LNCaP clone FGC (cell line): Measurements from ENCODE around the gene RIF1.
A peak's percentile ranks its signal among the peaks of the same experiment; 100 is the strongest.

Experiments used
- DNase-seq: peaks from one replicate; pipeline ENCODE4 v3.0.0-alpha.2; 2011; ENCODE audit warnings: low read depth
- H3K4me3 ChIP-seq: 2 replicates; pipeline ENCODE4 v1.5.1; 2011; ENCODE audit warnings: mild to moderate bottlenecking, low read depth, low read length, control low read depth
- TF ChIP-seq, protein P1 (sequence below): IDR thresholded peaks from 2 replicates; pipeline ENCODE4 v1.5.1; 2012; ENCODE audit warnings: mild to moderate bottlenecking; ENCODE audit not compliant: control insufficient read depth, insufficient read depth; ENCODE audit errors: extremely low read depth

RIF1 gene

GRCh38 chr2:151508519-151508918 is 98.8 kb downstream of the RIF1 start:
- no peak overlapping the region for H3K4me3 ChIP-seq
- TF ChIP-seq, protein P1, sequence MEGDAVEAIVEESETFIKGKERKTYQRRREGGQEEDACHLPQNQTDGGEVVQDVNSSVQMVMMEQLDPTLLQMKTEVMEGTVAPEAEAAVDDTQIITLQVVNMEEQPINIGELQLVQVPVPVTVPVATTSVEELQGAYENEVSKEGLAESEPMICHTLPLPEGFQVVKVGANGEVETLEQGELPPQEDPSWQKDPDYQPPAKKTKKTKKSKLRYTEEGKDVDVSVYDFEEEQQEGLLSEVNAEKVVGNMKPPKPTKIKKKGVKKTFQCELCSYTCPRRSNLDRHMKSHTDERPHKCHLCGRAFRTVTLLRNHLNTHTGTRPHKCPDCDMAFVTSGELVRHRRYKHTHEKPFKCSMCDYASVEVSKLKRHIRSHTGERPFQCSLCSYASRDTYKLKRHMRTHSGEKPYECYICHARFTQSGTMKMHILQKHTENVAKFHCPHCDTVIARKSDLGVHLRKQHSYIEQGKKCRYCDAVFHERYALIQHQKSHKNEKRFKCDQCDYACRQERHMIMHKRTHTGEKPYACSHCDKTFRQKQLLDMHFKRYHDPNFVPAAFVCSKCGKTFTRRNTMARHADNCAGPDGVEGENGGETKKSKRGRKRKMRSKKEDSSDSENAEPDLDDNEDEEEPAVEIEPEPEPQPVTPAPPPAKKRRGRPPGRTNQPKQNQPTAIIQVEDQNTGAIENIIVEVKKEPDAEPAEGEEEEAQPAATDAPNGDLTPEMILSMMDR, result no peak
- peak; percentile 19 for DNase-seq

GRCh38 chr2:151518802-151519201 is 109.1 kb downstream of the RIF1 start:
- TF ChIP-seq, protein P1, result no peak
- DNase-seq, result no peak
- H3K4me3 ChIP-seq, result no peak overlapping the region

DNA sequence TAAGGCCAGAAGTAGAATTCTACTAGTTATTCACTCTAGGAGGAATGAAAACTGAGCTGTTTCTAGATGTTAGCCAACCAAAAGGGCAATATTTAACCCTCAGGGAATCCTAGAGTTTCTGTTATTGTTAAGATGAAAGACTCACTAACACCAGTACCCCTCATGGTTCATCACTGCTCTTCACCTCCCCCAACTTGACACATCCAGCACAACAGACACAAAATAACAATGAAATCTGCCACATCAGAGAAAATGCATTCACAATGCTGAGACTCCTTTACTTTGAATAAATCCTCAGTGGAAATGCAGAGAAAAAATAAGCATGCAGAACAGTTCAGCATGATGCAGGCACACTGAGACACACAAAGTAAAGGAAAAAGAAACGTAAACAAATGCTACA is 111.3 kb downstream of the RIF1 start:
- H3K4me3 ChIP-seq, result no peak overlapping the region
- TF ChIP-seq, protein P1, result no peak
- DNase-seq, result no peak

- no peak overlapping the region for H3K4me3 ChIP-seq
- no peak for DNase-seq
- TF ChIP-seq, protein P1, result no peak
Observed at GRCh38 chr2:151522556-151522955, 112.9 kb downstream of the RIF1 start.

DNA sequence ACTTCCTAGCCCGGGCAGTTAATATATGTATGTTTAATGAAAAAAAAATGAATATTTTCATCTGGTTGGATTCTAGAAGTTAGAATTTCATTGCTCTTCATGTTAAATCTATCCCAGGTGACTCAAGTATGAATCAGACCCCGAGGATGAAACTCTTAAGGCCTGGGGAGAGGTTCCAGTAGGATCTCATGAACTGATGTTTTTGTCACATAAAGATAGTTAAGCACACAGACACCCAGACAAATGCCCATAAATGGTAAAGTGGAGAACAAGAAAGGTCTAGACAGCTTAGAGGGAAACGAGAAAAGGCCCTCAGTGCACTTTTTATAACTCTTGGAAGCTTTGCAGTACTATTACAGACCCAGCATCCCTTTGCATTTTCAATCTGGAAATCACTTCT is 114.1 kb downstream of the RIF1 start:
- H3K4me3 ChIP-seq, result no peak overlapping the region
- no peak for DNase-seq
- TF ChIP-seq, protein P1, result no peak

- TF ChIP-seq, protein P1, result no peak
- DNase-seq, result no peak
- no peak overlapping the region for H3K4me3 ChIP-seq
Observed at GRCh38 chr2:151525821-151526373, 116.2 kb downstream of the RIF1 start.

GRCh38 chr2:151526572-151527090 is 116.9 kb downstream of the RIF1 start:
- DNase-seq, result no peak
- TF ChIP-seq, protein P1, result no peak
- H3K4me3 ChIP-seq, result no peak overlapping the region
